ENCODE results near the gene ZNF705A.
"Not testable (repeated sequence)": the region's sequence is repeated elsewhere in the genome, so short reads cannot be mapped to it uniquely, and the experiment has no call there.

ZNF705A gene

DNA sequence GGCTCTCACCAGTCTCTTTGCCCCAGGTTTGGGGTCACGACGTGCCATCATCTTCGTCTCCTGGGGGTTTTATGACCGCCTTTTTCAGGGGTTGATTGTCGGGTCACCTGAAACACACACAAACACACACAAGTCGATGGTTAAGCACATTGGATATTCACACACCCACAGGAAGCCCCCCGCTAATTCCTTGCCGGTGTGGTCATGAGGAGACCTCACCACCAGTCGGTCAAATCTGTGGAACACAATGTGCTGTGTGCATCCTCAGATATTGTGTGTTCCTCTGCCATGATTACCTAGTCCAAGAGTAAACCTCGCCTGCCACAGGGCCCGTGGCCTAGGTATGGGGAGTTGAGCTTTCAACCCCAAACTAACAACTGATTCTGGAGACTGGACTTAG lies 68.0 kb downstream of the ZNF705A start:
- H3K4me1 Mint-ChIP-seq, result peaks cover 13% of the 10 kb centered on the region
- H3K27ac Mint-ChIP-seq, DNase-seq, H3K27me3 Mint-ChIP-seq, H3K9me3 Mint-ChIP-seq, CTCF ChIA-PET, H3K4me3 Mint-ChIP-seq, H3K36me3 Mint-ChIP-seq: not testable (repeated sequence)

DNA sequence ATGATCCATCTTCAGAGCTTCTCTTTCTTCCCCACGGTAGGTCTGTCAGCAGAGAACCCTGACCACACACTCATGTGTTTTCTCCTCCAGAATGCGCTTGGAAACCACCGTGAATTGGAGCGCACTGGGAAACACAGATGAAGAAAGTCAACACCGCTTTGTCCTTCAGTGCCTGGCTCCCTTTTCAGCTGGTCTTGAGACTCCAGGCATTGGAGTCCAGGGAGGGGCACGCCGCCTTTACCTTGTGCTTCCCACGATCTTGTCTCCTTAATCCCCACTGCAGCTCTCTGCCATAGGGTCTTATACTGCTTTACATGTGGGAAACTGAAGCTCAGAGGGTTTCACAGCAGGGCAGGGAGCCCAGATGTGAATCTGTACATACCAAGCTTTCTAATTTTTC lies 69.5 kb downstream of the ZNF705A start:
- Mint-ChIP-seq H3K9me3 (no peaks in the 10 kb centered on the region), H3K4me3 (no peak overlapping the region), H3K36me3 (no peaks in the 10 kb centered on the region), H3K27me3 (peaks cover 8% of the 10 kb centered on the region), H3K4me1 (peaks cover 16% of the 10 kb centered on the region), H3K27ac (no peak overlapping the region)
- no peak for DNase-seq
- CTCF ChIA-PET, result no interaction called here

DNA sequence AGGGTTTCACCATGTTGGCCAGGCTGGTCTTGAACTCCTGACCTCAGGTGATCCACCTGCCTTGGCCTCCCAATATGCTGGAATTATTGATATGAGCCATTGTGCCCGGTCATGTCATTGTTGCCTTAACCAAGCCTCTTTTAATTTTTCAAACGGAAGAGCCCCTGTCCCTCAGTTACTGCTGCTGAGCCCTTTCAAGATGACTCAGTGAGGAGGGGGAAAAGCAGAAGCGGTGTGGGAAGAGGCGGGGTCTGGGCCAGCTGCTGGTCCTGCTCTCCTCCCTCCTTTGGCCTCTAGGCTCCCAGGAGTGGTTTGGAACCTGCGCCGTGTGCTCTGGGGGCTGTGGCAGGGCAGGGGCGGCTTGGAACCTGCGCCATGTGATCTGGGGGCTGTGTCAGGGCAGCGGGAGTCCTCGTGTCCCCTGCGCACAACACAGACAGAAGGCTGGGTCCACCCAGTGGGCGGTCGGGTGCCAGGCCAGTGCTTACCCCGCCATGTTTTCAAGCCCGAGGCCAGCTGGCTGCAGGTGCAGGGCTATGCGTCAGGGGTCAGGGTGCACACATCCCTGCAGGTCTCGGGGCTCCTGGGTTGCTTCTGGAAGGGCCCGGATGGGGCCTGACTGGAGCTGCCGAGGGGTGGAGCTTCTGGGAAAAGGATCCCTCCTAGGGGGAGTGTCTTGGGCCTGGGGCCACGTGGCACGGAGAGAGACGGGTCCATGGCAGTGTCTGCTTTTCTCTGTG lies 70.3 kb downstream of the ZNF705A start, which contains the start of gene FAM90A1:
TSS of gene FAM90A1 (minus strand) at position 627 of the 740 bp plus-strand sequence. CDS start 2,786 bp downstream, outside the sequence.
- H3K27me3 Mint-ChIP-seq, H3K36me3 Mint-ChIP-seq, H3K9me3 Mint-ChIP-seq: not testable (repeated sequence)
- Mint-ChIP-seq H3K4me1 (peaks cover 22% of the 10 kb centered on the region), H3K27ac (peak within 1 kb of the TSS; percentile 68), H3K4me3 (peak within 1 kb of the TSS; percentile 58)
- CTCF ChIA-PET, result interaction anchor here (1.3 kb wide), 1 partner anchor 118 kb away, joined by 4 read pairs; no protein-coding TSS in a partner anchor
- DNase-seq, result peak; percentile 42

DNA sequence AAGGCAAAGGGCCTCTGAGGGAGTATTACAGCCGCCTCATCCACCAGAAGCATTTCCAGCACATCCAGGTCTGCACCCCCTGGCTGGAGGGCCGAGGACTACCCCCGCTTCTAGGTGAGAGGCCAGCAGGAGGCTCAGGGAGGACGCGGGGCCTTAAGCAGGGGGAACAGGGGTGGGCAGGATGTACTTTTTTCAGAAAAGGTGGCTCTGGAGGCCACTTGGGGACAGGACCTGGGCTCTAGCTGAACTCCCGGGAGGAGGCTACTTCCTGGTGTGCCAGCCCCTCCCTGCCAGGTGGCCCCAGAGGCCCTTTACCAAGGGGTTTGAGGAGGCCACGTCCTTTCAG lies 70.9 kb downstream of the ZNF705A start:
- Mint-ChIP-seq H3K4me1 (peaks cover 22% of the 10 kb centered on the region), H3K4me3 (peak overlapping the region; percentile 58), H3K27ac (peak overlapping the region; percentile 19)
- not testable (repeated sequence) for H3K9me3 Mint-ChIP-seq, H3K36me3 Mint-ChIP-seq, H3K27me3 Mint-ChIP-seq, DNase-seq
- CTCF ChIA-PET, result interaction anchor here (1.3 kb wide), 1 partner anchor 118 kb away, joined by 4 read pairs; no protein-coding TSS in a partner anchor

DNA sequence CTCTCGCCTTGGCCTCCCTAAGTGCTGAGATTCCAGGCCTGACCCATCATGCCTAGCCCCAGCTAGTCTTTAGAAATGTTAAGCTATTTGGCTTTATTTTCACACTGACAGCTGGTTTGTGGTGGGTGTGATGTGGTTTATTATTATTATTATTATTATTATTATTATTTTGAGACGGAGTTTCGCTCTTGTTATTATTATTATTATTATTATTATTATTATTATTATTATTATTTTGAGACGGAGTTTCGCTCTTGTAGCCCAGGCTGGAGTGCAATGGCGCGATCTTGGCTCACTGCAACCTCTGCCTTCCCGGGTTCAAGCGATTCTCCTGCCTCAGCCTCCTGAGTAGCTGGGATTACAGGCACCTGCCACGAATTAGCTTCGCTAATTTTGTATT lies 71.8 kb downstream of the ZNF705A start:
- H3K27ac Mint-ChIP-seq, H3K4me3 Mint-ChIP-seq, CTCF ChIA-PET, H3K27me3 Mint-ChIP-seq, H3K36me3 Mint-ChIP-seq, H3K9me3 Mint-ChIP-seq, DNase-seq: not testable (repeated sequence)
- H3K4me1 Mint-ChIP-seq, result peaks cover 22% of the 10 kb centered on the region

DNA sequence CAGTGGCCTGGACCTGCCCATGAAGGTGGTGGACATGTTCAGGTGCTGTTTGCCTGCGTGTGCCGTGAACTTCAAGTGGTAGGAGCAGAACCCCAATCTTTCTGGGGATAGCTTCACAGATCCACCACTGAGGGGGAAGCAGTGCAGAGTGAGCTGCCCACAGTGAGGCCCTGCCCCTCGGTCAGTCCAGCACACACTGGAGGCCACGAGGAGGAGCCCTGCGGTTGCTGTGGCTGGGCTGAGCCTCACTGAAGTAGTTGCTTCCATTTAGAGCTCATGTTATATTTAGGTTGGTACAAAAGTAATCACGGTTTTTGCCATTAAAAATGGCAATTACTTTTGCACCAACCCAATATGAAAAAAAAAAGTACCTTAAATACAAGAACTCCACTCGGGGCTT lies 72.7 kb downstream of the ZNF705A start:
- peaks cover 22% of the 10 kb centered on the region for H3K4me1 Mint-ChIP-seq
- H3K4me3 Mint-ChIP-seq, H3K27ac Mint-ChIP-seq, DNase-seq, CTCF ChIA-PET, H3K36me3 Mint-ChIP-seq, H3K27me3 Mint-ChIP-seq, H3K9me3 Mint-ChIP-seq: not testable (repeated sequence)

Measured in activated naive CD4-positive, alpha-beta T cell treated with anti-CD3 and anti-CD28 coated beads, Interleukin-2, amount 10 ng/mL, durations not matched to agents 7 days and 5 days (primary cell).